Liver (tissue), 9 donors: Measurements from ENCODE around the gene MS4A12. TPM values are rescaled to one million over a fixed set of nuclear protein-coding genes. Genes with fewer than 3 reads are reported as not detected.

Source experiments
- DNase-seq: peaks from one replicate; pipeline ENCODE4 v3.0.0-alpha.2; 2017; ENCODE audit warnings: low spot score
- H3K27ac ChIP-seq, 2 donors: one replicate each; pipeline ENCODE4 v1.7.0; 2013; ENCODE audit warnings: inconsistent platforms in 2 of 2, low read length in 2 of 2, control low read depth in 1 of 2, low read depth in 1 of 2, mild to moderate bottlenecking in 1 of 2
- H3K27me3 ChIP-seq, 4 donors: one replicate each; pipeline versions ENCODE4 v1.6.1 to v1.7.0; 2013; ENCODE audit warnings: low read length in 3 of 4, inconsistent platforms in 1 of 4, mild to moderate bottlenecking in 1 of 4, moderate library complexity in 1 of 4; ENCODE audit not compliant: control insufficient read depth in 4 of 4, insufficient read depth in 4 of 4
- H3K36me3 ChIP-seq, 4 donors: one replicate each; pipeline versions ENCODE4 v1.6.1 to v1.7.0; 2013; ENCODE audit warnings: low read length in 3 of 4, mild to moderate bottlenecking in 3 of 4, low read depth in 1 of 4, moderate library complexity in 1 of 4; ENCODE audit not compliant: control insufficient read depth in 4 of 4, insufficient read depth in 3 of 4
- H3K4me1 ChIP-seq, 4 donors: one replicate each; pipeline versions ENCODE4 v1.6.1 to v1.7.0; 2013; ENCODE audit warnings: low read length in 3 of 4, mild to moderate bottlenecking in 3 of 4, moderate library complexity in 1 of 4; ENCODE audit not compliant: control insufficient read depth in 4 of 4, insufficient read depth in 4 of 4
- H3K4me3 ChIP-seq, 3 donors: one replicate each; pipeline versions ENCODE4 v1.6.1 to v1.7.0; 2013; ENCODE audit warnings: low read length in 3 of 3, control low read depth in 1 of 3, low read depth in 1 of 3, mild to moderate bottlenecking in 1 of 3
- H3K9ac ChIP-seq, 2 donors: one replicate each; pipeline ENCODE4 v1.7.0; 2013; ENCODE audit warnings: low read length in 2 of 2, mild to moderate bottlenecking in 2 of 2, moderate library complexity in 2 of 2, control low read depth in 1 of 2, low read depth in 1 of 2
- H3K9me3 ChIP-seq, 4 donors: one replicate each; pipeline versions ENCODE4 v1.6.1 to v1.7.0; 2013; ENCODE audit warnings: low read length in 3 of 4; ENCODE audit not compliant: control insufficient read depth in 4 of 4
- ATF3 ChIP-seq: IDR thresholded peaks from 2 replicates; pipeline ENCODE4 v1.6.1; 2016; ENCODE audit warnings: antibody characterized with exemption
- CTCF ChIP-seq: fragments of 150-350 bp; IDR thresholded peaks from 2 replicates; pipeline ENCODE4 v1.5.1; 2017; ENCODE audit warnings: improper control_type of control experiment, low read depth, low read length; ENCODE audit not compliant: missing input control
- EGR1 ChIP-seq, 2 donors: IDR thresholded peaks; 2 replicates each; pipeline ENCODE4 v1.6.1; 2016 to 2018; ENCODE audit warnings: antibody characterized with exemption in 2 of 2, low read depth in 2 of 2
- FOXA1 ChIP-seq: IDR thresholded peaks from 2 replicates; pipeline ENCODE4 v1.6.1; 2016; ENCODE audit warnings: antibody characterized with exemption
- FOXA2 ChIP-seq: IDR thresholded peaks from 2 replicates; pipeline ENCODE4 v1.6.1; 2016; ENCODE audit warnings: antibody characterized with exemption
- GABPA ChIP-seq, 2 donors: IDR thresholded peaks in 1 of 2; conservative IDR thresholded peaks in 1 of 2; 2 replicates each; pipeline ENCODE4 v1.6.1; 2016; ENCODE audit warnings: antibody characterized with exemption in 2 of 2, mild to moderate bottlenecking in 1 of 2, moderate library complexity in 1 of 2
- HNF4A ChIP-seq, 2 donors: conservative IDR thresholded peaks; 2 replicates each; pipeline ENCODE4 v1.6.1; 2016; ENCODE audit warnings: antibody characterized with exemption in 2 of 2, mild to moderate bottlenecking in 2 of 2
- HNF4G ChIP-seq: IDR thresholded peaks from 2 replicates; pipeline ENCODE4 v1.6.1; 2016; ENCODE audit warnings: antibody characterized with exemption
- JUND ChIP-seq, 2 donors: IDR thresholded peaks; 2 replicates each; pipeline ENCODE4 v1.6.1; 2016; ENCODE audit warnings: antibody characterized with exemption in 2 of 2
- MAX ChIP-seq: IDR thresholded peaks from 2 replicates; pipeline ENCODE4 v1.6.1; 2016; ENCODE audit warnings: antibody characterized with exemption
- NR2F2 ChIP-seq: IDR thresholded peaks from 2 replicates; pipeline ENCODE4 v1.6.1; 2016; ENCODE audit warnings: antibody characterized with exemption
- RAD21 ChIP-seq, 2 donors: IDR thresholded peaks; 2 replicates each; pipeline ENCODE4 v1.6.1; 2016; ENCODE audit warnings: antibody characterized with exemption in 2 of 2, mild to moderate bottlenecking in 2 of 2
- REST ChIP-seq: IDR thresholded peaks from 2 replicates; pipeline ENCODE4 v1.6.1; 2016; ENCODE audit warnings: antibody characterized with exemption, mild to moderate bottlenecking
- RXRA ChIP-seq, 2 donors: IDR thresholded peaks; 2 replicates each; pipeline ENCODE4 v1.6.1; 2017 to 2018; ENCODE audit warnings: antibody characterized with exemption in 2 of 2, mild to moderate bottlenecking in 1 of 2
- SP1 ChIP-seq: IDR thresholded peaks from 2 replicates; pipeline ENCODE4 v1.6.1; 2018; ENCODE audit warnings: antibody characterized with exemption, mild to moderate bottlenecking
- TAF1 ChIP-seq: conservative IDR thresholded peaks from 2 replicates; pipeline ENCODE4 v1.6.1; 2016; ENCODE audit warnings: antibody characterized with exemption, mild to moderate bottlenecking
- YY1 ChIP-seq: IDR thresholded peaks from 2 replicates; pipeline ENCODE4 v1.6.1; 2016; ENCODE audit warnings: antibody characterized with exemption, mild to moderate bottlenecking
- ZBTB33 ChIP-seq: IDR thresholded peaks from 2 replicates; pipeline ENCODE4 v1.6.1; 2016; ENCODE audit warnings: antibody characterized with exemption
- WGBS: extraction: QIAGEN DNeasy Blood & Tissue Kit; methylation state at CpG from one replicate; pipeline ENCODE4 v1.1.7; 2013; 5-methylcytosine and 5-hydroxymethylcytosine counted together
- polyA plus RNA-seq, 2 donors: library from polyadenylated mRNA; stranded (reverse) in 1 of 2; unstranded in 1 of 2; fragments of 200-250 nt in 1 of 2; fragments of >200 nt in 1 of 2; fragmentation: Nextera tagmentation in 1 of 2; extraction: Ambion mirVana in 1 of 2; gene quantifications; one replicate each; pipeline versions ENCODE4 v1.2.1 to v1.2.3, GENCODE V29; 2013 to 2015
- total RNA-seq, 2 donors: library from RNA; depleted of rRNA; stranded (reverse); fragments of >200 nt; gene quantifications; one replicate each; pipeline ENCODE4 v1.2.3, GENCODE V29; 2014
- donor health status: healthy.
- donor health status: healthy.
- donor health status: healthy.
- donor health status: healthy.
- donor health status: healthy.

MS4A12 gene
- total and polyA plus RNA-seq, 4 donors, result not detected

- Histone ChIP-seq H3K36me3 (no peaks in the 10 kb centered on the region), H3K27ac (no peak overlapping the region), H3K27me3 (peaks cover 0 to 7% (median 0%) of the 10 kb centered on the region in 4 donors), H3K4me1 (no peaks in the 10 kb centered on the region), H3K4me3 (no peak overlapping the region), H3K9ac (no peak overlapping the region), H3K9me3 (no peaks in the 10 kb centered on the region)
- no peak for TF ChIP-seq EGR1 (IDR thresholded peaks at IDR 0.05; ENCODE audit: low read depth in 2 of 2)
- TF ChIP-seq CTCF, result no peak
- no peak for TF ChIP-seq FOXA1
- DNase-seq, result no peak
- 66% methylated on average over 2 of the region's 2 CpGs for WGBS
Measured at GRCh38 chr11:60498399-60498798, 5.8 kb downstream of the MS4A12 start.

GRCh38 chr11:60498853-60499252, 6.3 kb downstream of the MS4A12 start:
- TF ChIP-seq HNF4A (conservative IDR thresholded peaks at IDR 0.05), result no peak
- H3K9ac ChIP-seq, result no peak overlapping the region
- DNase-seq, result no peak
- no peaks in the 10 kb centered on the region for H3K4me1 ChIP-seq
- H3K4me3 ChIP-seq, result no peak overlapping the region
- 71% methylated on average over 4 of the region's 4 CpGs for WGBS
- no peaks in the 10 kb centered on the region for H3K9me3 ChIP-seq
- no peaks in the 10 kb centered on the region for H3K36me3 ChIP-seq
- H3K27me3 ChIP-seq, result peaks cover 0 to 7% (median 0%) of the 10 kb centered on the region in 4 donors
- H3K27ac ChIP-seq, result no peak overlapping the region

GRCh38 chr11:60500276-60500910, 7.8 kb downstream of the MS4A12 start:
- no peak overlapping the region for H3K9ac ChIP-seq
- no peak for DNase-seq
- WGBS, result 69% methylated on average over 3 of the region's 3 CpGs
- H3K27ac ChIP-seq, result no peak overlapping the region
- no peaks in the 10 kb centered on the region for H3K36me3 ChIP-seq
- TF ChIP-seq YY1 (no peak), SP1 (no peak), ATF3 (no peak), ZBTB33 (no peak), FOXA2 (no peak), NR2F2 (no peak), RAD21 (IDR thresholded peaks at IDR 0.05) (no peak), JUND (IDR thresholded peaks at IDR 0.05) (no peak), RXRA (IDR thresholded peaks at IDR 0.05) (no peak), FOXA1 (no peak), EGR1 (IDR thresholded peaks at IDR 0.05; ENCODE audit: low read depth in 2 of 2) (no peak), HNF4G (no peak), REST (no peak), GABPA (IDR thresholded peaks at IDR 0.05 in 1 of 2, conservative IDR thresholded peaks at IDR 0.05 in 1 of 2) (no peak), TAF1 (no peak), CTCF (no peak), MAX (no peak), HNF4A (conservative IDR thresholded peaks at IDR 0.05) (no peak)
- no peaks in the 10 kb centered on the region for H3K9me3 ChIP-seq
- H3K4me1 ChIP-seq, result peaks cover 0 to 2% (median 0%) of the 10 kb centered on the region in 4 donors
- peaks cover 0 to 5% (median 0%) of the 10 kb centered on the region in 4 donors for H3K27me3 ChIP-seq
- no peak overlapping the region for H3K4me3 ChIP-seq
